HEK293T (cell line): ENCODE measurements around the gene MYRF.

Source experiments
- CTCF ChIA-PET: fragments of 350-600 bp; formaldehyde crosslinking; extraction: SDS; loops from one replicate; lab custom pipeline; 2021; ENCODE audit warnings: antibody characterized with exemption, inconsistent platforms; lab: Yijun Ruan, JAX
- POLR2A ChIA-PET: fragments of 350-600 bp; formaldehyde crosslinking; extraction: SDS; loops from one replicate; lab custom pipeline; 2020; ENCODE audit warnings: antibody characterized with exemption, inconsistent platforms; lab: Yijun Ruan, JAX
- DNase-seq: peaks from one replicate; pipeline ENCODE4 v3.0.0; 2012; ENCODE audit warnings: mixed read lengths; ENCODE audit errors: extremely low spot score
- ARNT ChIP-seq: fragments of 450-650 bp; IDR thresholded peaks from 2 replicates; pipeline ENCODE4 v1.6.1; 2017; ENCODE audit warnings: mild to moderate bottlenecking
- BHLHE40 ChIP-seq: fragments of 450-650 bp; IDR thresholded peaks from 2 replicates; pipeline ENCODE4 v1.6.1; 2016; ENCODE audit warnings: mild to moderate bottlenecking, moderate library complexity, borderline replicate concordance
- CTBP1 ChIP-seq: fragments of 450-650 bp; IDR thresholded peaks from 2 replicates; pipeline ENCODE4 v1.6.1; 2016; ENCODE audit warnings: borderline replicate concordance
- ELF4 ChIP-seq: fragments of 450-650 bp; IDR thresholded peaks from 2 replicates; pipeline ENCODE4 v1.6.1; 2017; ENCODE audit warnings: antibody characterized with exemption
- FOXA1 ChIP-seq: fragments of 450-650 bp; IDR thresholded peaks from 2 replicates; pipeline ENCODE4 v1.6.1; 2016; ENCODE audit warnings: mild to moderate bottlenecking
- FOXK2 ChIP-seq: fragments of 450-650 bp; IDR thresholded peaks from 2 replicates; pipeline ENCODE4 v1.6.1; 2016; ENCODE audit warnings: mild to moderate bottlenecking
- FOXM1 ChIP-seq: fragments of 450-650 bp; IDR thresholded peaks from 2 replicates; pipeline ENCODE4 v1.6.1; 2017; ENCODE audit warnings: mild to moderate bottlenecking, borderline replicate concordance
- HDGF ChIP-seq: fragments of 450-650 bp; IDR thresholded peaks from 2 replicates; pipeline ENCODE4 v1.6.1; 2017; ENCODE audit warnings: antibody characterized with exemption, borderline replicate concordance
- L3MBTL2 ChIP-seq: fragments of 450-650 bp; conservative IDR thresholded peaks from 2 replicates; pipeline ENCODE4 v1.6.1; 2016; ENCODE audit warnings: mild to moderate bottlenecking
- LEF1 ChIP-seq: fragments of 450-650 bp; IDR thresholded peaks from 2 replicates; pipeline ENCODE4 v1.6.1; 2017; ENCODE audit warnings: mild to moderate bottlenecking, borderline replicate concordance
- NFRKB ChIP-seq: fragments of 450-650 bp; IDR thresholded peaks from 2 replicates; pipeline ENCODE4 v1.6.1; 2016; ENCODE audit warnings: mild to moderate bottlenecking, moderate library complexity
- SP1 ChIP-seq: fragments of 450-650 bp; IDR thresholded peaks from 2 replicates; pipeline ENCODE4 v1.6.1; 2017
- SUZ12 ChIP-seq: fragments of 450-650 bp; IDR thresholded peaks from 2 replicates; pipeline ENCODE4 v1.6.1; 2016; ENCODE audit warnings: mild to moderate bottlenecking
- TARDBP ChIP-seq: fragments of 450-650 bp; IDR thresholded peaks from 2 replicates; pipeline ENCODE4 v1.6.1; 2016
- ZNF384 ChIP-seq: fragments of 450-650 bp; IDR thresholded peaks from 2 replicates; pipeline ENCODE4 v1.6.1; 2016
- TF ChIP-seq, protein P1 (sequence below): fragments of 450-650 bp; IDR thresholded peaks from 2 replicates; pipeline ENCODE4 v1.6.1; 2016

The MYRF gene

GRCh38 chr11:61712314-61712713 lies 40.1 kb upstream of the MYRF start:
- ChIA-PET CTCF (interaction anchor here (1.2 kb wide), 1 partner anchor 21 kb away, joined by 3 read pairs; no protein-coding TSS in a partner anchor), POLR2A (no interaction called here)
- DNase-seq: no peak

GRCh38 chr11:61712846-61713245 lies 39.6 kb upstream of the MYRF start:
- ChIA-PET POLR2A (no interaction called here), CTCF (interaction anchor here (1.2 kb wide), 1 partner anchor 20 kb away, joined by 3 read pairs; no protein-coding TSS in a partner anchor)
- DNase-seq: no peak
- TF ChIP-seq CTBP1: no peak
- TF ChIP-seq LEF1: no peak

More at GRCh38 chr11:61712314-61712713, 40.1 kb upstream of the MYRF start:
- TF ChIP-seq, protein P1, sequence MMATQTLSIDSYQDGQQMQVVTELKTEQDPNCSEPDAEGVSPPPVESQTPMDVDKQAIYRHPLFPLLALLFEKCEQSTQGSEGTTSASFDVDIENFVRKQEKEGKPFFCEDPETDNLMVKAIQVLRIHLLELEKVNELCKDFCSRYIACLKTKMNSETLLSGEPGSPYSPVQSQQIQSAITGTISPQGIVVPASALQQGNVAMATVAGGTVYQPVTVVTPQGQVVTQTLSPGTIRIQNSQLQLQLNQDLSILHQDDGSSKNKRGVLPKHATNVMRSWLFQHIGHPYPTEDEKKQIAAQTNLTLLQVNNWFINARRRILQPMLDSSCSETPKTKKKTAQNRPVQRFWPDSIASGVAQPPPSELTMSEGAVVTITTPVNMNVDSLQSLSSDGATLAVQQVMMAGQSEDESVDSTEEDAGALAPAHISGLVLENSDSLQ: no peak
- TF ChIP-seq HDGF (no peak), LEF1 (no peak), SP1 (no peak), BHLHE40 (no peak), NFRKB (no peak), ELF4 (no peak)

GRCh38 chr11:61713464-61713863 lies 39.0 kb upstream of the MYRF start:
- no peak for DNase-seq
- no peak for TF ChIP-seq SUZ12
- TF ChIP-seq FOXM1: no peak
- TF ChIP-seq HDGF: no peak
- TF ChIP-seq TARDBP: no peak
- TF ChIP-seq NFRKB: no peak
- no peak for TF ChIP-seq CTBP1
- no peak for TF ChIP-seq FOXK2
- TF ChIP-seq ELF4: no peak
- TF ChIP-seq ZNF384: no peak
- TF ChIP-seq L3MBTL2: no peak
- TF ChIP-seq BHLHE40: no peak
- no peak for TF ChIP-seq SP1
- no peak for TF ChIP-seq ARNT
- TF ChIP-seq LEF1: no peak
- no peak for TF ChIP-seq FOXA1
- TF ChIP-seq, protein P1: no peak
- CTCF ChIA-PET: interaction anchor here (1.2 kb wide), 1 partner anchor 20 kb away, joined by 3 read pairs; no protein-coding TSS in a partner anchor
- POLR2A ChIA-PET: no interaction called here

GRCh38 chr11:61713906-61714305 lies 38.5 kb upstream of the MYRF start:
- TF ChIP-seq TARDBP (no peak), ARNT (no peak), FOXM1 (no peak), SP1 (no peak), FOXK2 (no peak), ELF4 (no peak), HDGF (no peak), NFRKB (no peak), CTBP1 (no peak), L3MBTL2 (no peak), ZNF384 (no peak), FOXA1 (no peak), BHLHE40 (no peak), SUZ12 (no peak), LEF1 (no peak)
- TF ChIP-seq, protein P1: no peak
- ChIA-PET POLR2A (no interaction called here), CTCF (no interaction called here)
- DNase-seq: no peak

DNA sequence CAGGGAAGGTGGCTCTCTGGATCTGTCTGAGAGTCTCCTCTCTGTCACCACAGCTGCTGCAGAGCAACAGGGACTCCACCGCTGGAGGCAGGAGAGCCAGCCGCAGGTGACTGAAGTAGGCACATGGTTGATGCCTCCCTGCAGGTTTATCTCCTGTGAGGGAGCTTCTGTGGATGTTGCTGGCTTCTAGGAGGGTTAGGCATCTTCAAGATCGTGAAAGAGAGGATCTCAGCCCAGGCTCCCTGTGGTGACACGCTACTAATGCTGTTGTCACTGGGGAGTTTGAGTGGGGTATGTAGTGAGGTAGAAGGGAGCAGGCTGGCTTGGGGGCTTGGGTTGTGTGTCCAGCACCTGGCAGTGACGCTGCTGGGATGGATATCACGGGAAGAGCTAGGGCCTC lies 38.1 kb upstream of the MYRF start:
- POLR2A ChIA-PET: no interaction called here
- CTCF ChIA-PET: no interaction called here
- TF ChIP-seq ARNT: no peak
- no peak for TF ChIP-seq ELF4
- TF ChIP-seq NFRKB: no peak
- TF ChIP-seq, protein P1: no peak
- no peak for TF ChIP-seq SP1
- TF ChIP-seq TARDBP: no peak
- no peak for TF ChIP-seq CTBP1
- TF ChIP-seq BHLHE40: no peak
- no peak for TF ChIP-seq L3MBTL2
- no peak for TF ChIP-seq ZNF384
- TF ChIP-seq FOXK2: no peak
- no peak for TF ChIP-seq SUZ12
- TF ChIP-seq FOXM1: no peak
- TF ChIP-seq LEF1: no peak
- DNase-seq: no peak

GRCh38 chr11:61714916-61715315 lies 37.5 kb upstream of the MYRF start:
- TF ChIP-seq ZNF384: no peak
- no peak for TF ChIP-seq HDGF
- TF ChIP-seq BHLHE40: no peak
- TF ChIP-seq LEF1: no peak
- no peak for DNase-seq
- POLR2A ChIA-PET: no interaction called here
- CTCF ChIA-PET: no interaction called here
